Nephron (organoid): Measurements from ENCODE around the gene FGFR2.

Experiments used
- H3K27ac Mint-ChIP-seq, 3 experiments: 2 replicates each; pipeline ENCODE4 v1.8.0; 2020; ENCODE audit warnings: mixed read lengths in 3 of 3, mild to moderate bottlenecking in 2 of 3, moderate library complexity in 1 of 3
- H3K27me3 Mint-ChIP-seq: 2 replicates; pipeline ENCODE4 v1.8.0; 2021; ENCODE audit warnings: low read depth, mild to moderate bottlenecking, moderate library complexity, mixed read lengths
- H3K36me3 Mint-ChIP-seq: 2 replicates; pipeline ENCODE4 v1.8.0; 2020; ENCODE audit warnings: low read depth, mixed read lengths
- H3K4me1 Mint-ChIP-seq: 2 replicates; pipeline ENCODE4 v1.8.0; 2020; ENCODE audit warnings: mixed read lengths
- H3K4me3 Mint-ChIP-seq, 3 experiments: 2 replicates each; pipeline ENCODE4 v1.8.0; 2020; ENCODE audit warnings: mild to moderate bottlenecking in 3 of 3, mixed read lengths in 3 of 3, moderate library complexity in 2 of 3
- H3K9me3 Mint-ChIP-seq: 2 replicates; pipeline ENCODE4 v1.8.0; 2020; ENCODE audit warnings: mixed read lengths
- CTCF ChIP-seq, 3 experiments: fragments of 200-600 bp; sonication (generic); IDR thresholded peaks; one replicate each; pipeline ENCODE4 v1.5.0; 2021; ENCODE audit warnings: antibody characterized with exemption in 3 of 3; ENCODE audit not compliant: unreplicated experiment in 3 of 3

The FGFR2 gene

DNA sequence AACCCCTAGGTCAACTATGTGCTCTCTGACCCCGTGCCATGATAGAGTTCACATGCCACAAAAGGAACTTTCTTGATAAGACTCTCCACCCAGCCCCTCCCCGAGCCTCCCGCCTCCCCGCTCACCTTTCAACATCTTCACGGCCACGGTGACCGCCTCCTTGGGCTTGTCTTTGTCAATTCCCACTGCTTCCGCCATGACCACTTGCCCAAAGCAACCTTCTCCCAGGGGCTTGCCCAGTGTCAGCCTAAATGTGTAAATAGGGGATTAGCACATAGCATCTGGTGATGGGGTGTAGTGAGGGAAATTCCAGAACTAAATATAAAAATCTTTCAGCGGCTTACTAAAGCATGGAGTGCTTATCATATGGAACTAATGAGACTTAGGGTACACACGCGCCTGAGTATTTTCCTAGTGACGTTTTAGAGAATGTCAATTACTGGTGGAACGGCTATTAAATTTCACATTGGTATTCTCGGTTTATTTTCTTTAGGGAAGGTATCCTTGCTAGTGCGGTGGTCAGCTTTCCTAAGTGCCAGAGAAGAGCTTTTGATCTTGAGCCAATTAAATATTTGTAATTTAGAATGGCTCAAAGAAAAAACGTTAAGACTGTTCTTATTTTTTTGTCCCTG is 97.4 kb downstream of the FGFR2 start:
- H3K36me3 Mint-ChIP-seq: peaks cover 85% of the 10 kb centered on the region
- H3K27ac Mint-ChIP-seq: peak overlapping the region; percentile 38 to 92 (median 64)
- no peak for TF ChIP-seq CTCF (IDR thresholded peaks at IDR 0.05; ENCODE audit: unreplicated experiment in 3 of 3)
- H3K4me3 Mint-ChIP-seq: peak overlapping the region; percentile 22 to 62 (median 54)
- H3K9me3 Mint-ChIP-seq: no peaks in the 10 kb centered on the region
- H3K4me1 Mint-ChIP-seq: peaks cover 42% of the 10 kb centered on the region
- H3K27me3 Mint-ChIP-seq: peaks cover 54% of the 10 kb centered on the region

DNA sequence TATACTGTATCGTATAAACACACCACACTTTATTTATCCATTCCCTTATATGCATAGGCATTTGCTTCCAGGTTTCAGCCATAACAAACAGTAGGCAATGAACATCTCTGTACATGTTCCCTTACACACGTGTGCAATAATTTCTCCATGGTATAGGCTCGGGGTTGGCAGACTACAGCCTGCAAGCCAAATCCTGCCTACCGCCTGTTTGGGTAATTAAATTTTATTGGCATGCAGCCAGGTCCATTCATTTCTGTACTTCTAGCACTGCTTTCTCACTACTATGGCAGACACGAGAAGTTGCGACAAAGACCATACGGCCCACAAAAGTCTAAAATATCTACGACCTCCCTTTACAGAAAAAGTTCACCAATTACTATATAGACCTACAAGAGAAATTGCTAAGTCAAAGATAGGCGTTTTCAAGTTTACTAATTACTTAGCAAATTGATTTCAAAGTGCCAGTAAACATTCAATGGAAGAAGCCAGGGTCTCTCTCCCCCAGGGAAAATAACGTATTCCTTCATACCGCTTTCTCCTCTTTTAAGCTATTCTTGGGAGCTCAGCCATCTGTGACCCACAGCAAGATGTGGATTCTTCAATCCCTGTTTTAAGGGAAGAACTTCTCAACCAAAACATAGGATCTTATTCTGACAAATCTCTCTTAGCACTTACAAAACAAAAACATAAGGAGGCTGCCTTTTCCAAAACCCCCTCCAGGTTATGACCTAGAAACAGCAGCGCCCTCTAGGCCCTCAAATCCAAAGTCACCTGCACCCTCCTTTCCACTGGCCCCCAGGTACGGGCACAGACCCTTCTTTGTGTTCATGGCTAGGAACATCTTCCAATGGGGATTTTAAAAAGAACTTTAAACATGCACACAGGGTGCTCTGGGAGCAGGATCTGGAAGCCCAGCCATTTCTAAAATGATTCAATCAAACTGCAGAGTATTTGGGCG is 100.5 kb downstream of the FGFR2 start:
- Mint-ChIP-seq H3K27me3 (peaks cover 53% of the 10 kb centered on the region), H3K27ac (peak overlapping the region; percentile 35 to 79 (median 55)), H3K9me3 (no peaks in the 10 kb centered on the region), H3K4me3 (no peak overlapping the region), H3K36me3 (peaks cover 86% of the 10 kb centered on the region), H3K4me1 (peaks cover 43% of the 10 kb centered on the region)
- no peak for TF ChIP-seq CTCF (IDR thresholded peaks at IDR 0.05; ENCODE audit: unreplicated experiment in 3 of 3)

DNA sequence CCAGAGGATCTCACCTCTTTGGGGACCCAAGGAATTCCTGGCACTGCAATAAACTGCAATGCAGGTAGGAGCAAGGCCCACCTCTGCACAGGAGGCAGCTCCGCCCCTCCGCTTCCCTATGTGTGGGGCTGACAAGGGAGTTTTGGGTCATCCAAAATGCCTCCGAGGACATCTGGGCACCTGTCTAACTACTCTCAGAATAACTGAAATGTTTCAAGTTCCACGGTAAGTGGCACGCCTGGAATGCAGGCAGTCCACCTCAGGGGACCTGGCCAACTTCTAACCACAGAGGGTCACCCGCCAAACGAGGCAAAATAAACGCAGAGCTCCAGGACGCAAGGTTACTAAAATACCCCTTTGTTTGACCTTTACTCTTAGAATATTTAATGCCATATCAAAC is 102.5 kb downstream of the FGFR2 start:
- no peaks in the 10 kb centered on the region for H3K9me3 Mint-ChIP-seq
- peaks cover 90% of the 10 kb centered on the region for H3K36me3 Mint-ChIP-seq
- H3K27me3 Mint-ChIP-seq: peaks cover 53% of the 10 kb centered on the region
- no peak overlapping the region for H3K4me3 Mint-ChIP-seq
- TF ChIP-seq CTCF (IDR thresholded peaks at IDR 0.05; ENCODE audit: unreplicated experiment in 3 of 3): no peak
- no peak overlapping the region for H3K27ac Mint-ChIP-seq
- H3K4me1 Mint-ChIP-seq: peaks cover 37% of the 10 kb centered on the region

GRCh38 chr10:121494296-121494695 is 103.9 kb downstream of the FGFR2 start:
- Mint-ChIP-seq H3K4me1 (peaks cover 30% of the 10 kb centered on the region), H3K27me3 (peaks cover 45% of the 10 kb centered on the region), H3K27ac (peak overlapping the region in 1 of 3 experiments; percentile 18), H3K9me3 (no peaks in the 10 kb centered on the region), H3K4me3 (no peak overlapping the region), H3K36me3 (peaks cover 92% of the 10 kb centered on the region)
- TF ChIP-seq CTCF (IDR thresholded peaks at IDR 0.05; ENCODE audit: unreplicated experiment in 3 of 3): no peak

GRCh38 chr10:121493521-121493920 is 104.7 kb downstream of the FGFR2 start:
- Mint-ChIP-seq H3K27me3 (peaks cover 44% of the 10 kb centered on the region), H3K27ac (peak overlapping the region in 2 of 3 experiments; percentile 18 to 64), H3K9me3 (no peaks in the 10 kb centered on the region)

More at GRCh38 chr10:121493521-121493920, 104.7 kb downstream of the FGFR2 start:
- peaks cover 90% of the 10 kb centered on the region for H3K36me3 Mint-ChIP-seq
- H3K4me1 Mint-ChIP-seq: peaks cover 30% of the 10 kb centered on the region
- H3K4me3 Mint-ChIP-seq: no peak overlapping the region
- no peak for TF ChIP-seq CTCF (IDR thresholded peaks at IDR 0.05; ENCODE audit: unreplicated experiment in 3 of 3)
